Measurements from ENCODE around the gene KCNQ1. TPM values are rescaled to one million over a fixed set of nuclear protein-coding genes. Genes with fewer than 3 reads are reported as not detected.

Gene KCNQ1
- total RNA-seq, 3 donors from 2014 or later (not counting 1 experiment from before 2014, with no cell fraction given), result 1.9 to 7.8 (median 3.3) TPM

DNA sequence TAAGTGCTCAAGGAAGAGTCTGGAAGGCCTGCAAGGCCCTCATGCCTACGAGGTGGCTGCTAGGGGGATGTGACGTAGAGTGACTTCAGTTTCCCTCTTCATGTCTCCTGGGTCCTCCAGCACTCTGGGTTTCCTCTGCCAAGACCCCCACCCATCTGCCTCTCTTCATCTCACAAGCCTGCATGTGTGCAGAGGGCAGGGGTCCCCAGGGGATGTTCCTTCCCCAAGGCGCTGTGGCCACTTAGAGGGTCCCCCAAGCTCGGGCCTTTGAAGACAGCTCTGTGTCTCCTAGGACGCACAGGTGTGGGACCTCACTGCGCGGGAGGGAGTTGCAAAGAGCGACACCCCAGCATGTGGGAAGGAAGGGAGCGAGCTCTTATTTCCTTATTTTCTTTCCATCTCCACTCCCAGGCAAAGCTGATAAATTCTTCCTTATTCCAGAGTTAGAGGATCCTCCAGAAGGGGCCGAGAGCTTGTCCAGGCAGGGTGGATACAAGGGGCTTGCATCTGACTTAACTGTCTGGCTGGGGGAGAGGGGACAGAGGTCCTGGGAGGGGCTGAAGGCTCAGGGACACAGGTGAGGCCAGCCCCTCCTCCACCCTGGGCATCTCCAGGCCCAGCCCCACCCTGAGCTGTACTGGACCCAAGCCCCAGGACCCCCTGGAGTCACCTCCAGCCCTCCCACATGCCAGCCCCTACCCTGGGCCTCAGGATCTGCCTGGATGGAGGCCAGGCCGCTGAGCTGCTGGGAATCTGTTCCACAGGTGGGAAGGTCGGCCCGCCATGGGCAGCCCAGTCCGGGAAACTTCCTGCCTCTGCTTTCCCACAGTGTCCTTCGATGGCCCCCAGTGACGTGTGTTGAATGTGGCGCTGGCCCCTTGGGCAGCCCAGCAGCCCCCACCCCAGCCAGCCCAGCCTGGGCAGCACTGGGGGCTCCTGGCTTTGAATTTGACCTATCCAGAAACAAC is 314.7 kb downstream of the KCNQ1 start:
- no peaks in the 10 kb centered on the region for H3K36me3 Mint-ChIP-seq
- DNase-seq (no peak), ATAC-seq (no peak)
- no peaks in the 10 kb centered on the region for H3K4me1 ChIP-seq (ENCODE audit: control insufficient read depth, insufficient read depth, low read length)
- no peaks in the 10 kb centered on the region for H3K4me1 Mint-ChIP-seq
- H3K27ac Mint-ChIP-seq, result no peak overlapping the region
- no peaks in the 10 kb centered on the region for H3K27me3 Mint-ChIP-seq (ENCODE audit: low read depth in 2 of 2)
- no peaks in the 10 kb centered on the region for H3K9me3 Mint-ChIP-seq
- WGBS (ENCODE audit: insufficient coverage), result 87% methylated on average over 14 of the region's 17 CpGs
- TF ChIP-seq, protein P1, sequence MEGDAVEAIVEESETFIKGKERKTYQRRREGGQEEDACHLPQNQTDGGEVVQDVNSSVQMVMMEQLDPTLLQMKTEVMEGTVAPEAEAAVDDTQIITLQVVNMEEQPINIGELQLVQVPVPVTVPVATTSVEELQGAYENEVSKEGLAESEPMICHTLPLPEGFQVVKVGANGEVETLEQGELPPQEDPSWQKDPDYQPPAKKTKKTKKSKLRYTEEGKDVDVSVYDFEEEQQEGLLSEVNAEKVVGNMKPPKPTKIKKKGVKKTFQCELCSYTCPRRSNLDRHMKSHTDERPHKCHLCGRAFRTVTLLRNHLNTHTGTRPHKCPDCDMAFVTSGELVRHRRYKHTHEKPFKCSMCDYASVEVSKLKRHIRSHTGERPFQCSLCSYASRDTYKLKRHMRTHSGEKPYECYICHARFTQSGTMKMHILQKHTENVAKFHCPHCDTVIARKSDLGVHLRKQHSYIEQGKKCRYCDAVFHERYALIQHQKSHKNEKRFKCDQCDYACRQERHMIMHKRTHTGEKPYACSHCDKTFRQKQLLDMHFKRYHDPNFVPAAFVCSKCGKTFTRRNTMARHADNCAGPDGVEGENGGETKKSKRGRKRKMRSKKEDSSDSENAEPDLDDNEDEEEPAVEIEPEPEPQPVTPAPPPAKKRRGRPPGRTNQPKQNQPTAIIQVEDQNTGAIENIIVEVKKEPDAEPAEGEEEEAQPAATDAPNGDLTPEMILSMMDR (IDR thresholded peaks at IDR 0.05), result no peak
- no peaks in the 10 kb centered on the region for H3K36me3 ChIP-seq (ENCODE audit: control insufficient read depth, insufficient read depth, low read length)
- no peaks in the 10 kb centered on the region for H3K9me3 ChIP-seq (ENCODE audit: control insufficient read depth, insufficient read depth, low read length)
- no peak overlapping the region for H3K4me3 Mint-ChIP-seq
- intact Hi-C loops (cut with micrococcal nuclease), result no loop called here
- H3K27me3 ChIP-seq (ENCODE audit: control insufficient read depth, insufficient read depth, low read length), result no peaks in the 10 kb centered on the region
- no peak overlapping the region for H3K4me3 ChIP-seq (ENCODE audit: low read length)
- H3K27ac ChIP-seq (ENCODE audit: low read length), result no peak overlapping the region

DNA sequence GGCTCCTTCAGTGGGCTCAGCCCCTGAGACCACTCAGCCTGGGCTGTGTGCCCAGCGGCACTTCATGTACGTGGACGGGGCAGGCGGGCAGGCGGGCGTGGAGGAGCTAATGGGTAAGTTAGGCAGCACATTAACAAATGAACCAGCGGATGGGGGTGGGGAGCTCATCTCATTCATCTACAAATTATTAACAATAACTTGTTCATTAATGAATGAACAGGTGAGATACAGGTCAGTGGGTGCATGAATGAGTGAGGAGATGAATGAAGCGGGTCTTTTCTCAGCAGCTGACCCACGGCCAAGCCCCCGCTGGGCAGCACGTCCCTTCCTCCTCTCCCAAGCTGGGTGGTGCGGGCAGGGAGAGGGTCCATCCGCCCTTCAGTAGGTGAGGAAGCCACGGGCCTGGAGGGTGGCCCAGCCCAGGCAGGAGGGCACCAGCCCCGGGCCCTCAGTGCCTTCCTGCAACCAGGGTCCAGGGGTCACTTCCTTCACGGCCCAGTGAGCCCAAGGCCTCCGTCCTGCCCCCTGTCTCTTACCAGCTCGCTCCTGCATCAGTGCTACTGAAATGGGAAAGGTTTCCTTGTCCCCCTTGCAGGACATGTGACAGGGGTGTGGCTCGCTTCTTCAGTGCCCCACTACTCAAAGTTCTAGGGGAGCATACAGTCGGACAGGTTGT is 315.5 kb downstream of the KCNQ1 start:
- H3K4me3 ChIP-seq (ENCODE audit: low read length), result no peak overlapping the region
- H3K4me1 ChIP-seq (ENCODE audit: control insufficient read depth, insufficient read depth, low read length), result no peaks in the 10 kb centered on the region
- H3K36me3 ChIP-seq (ENCODE audit: control insufficient read depth, insufficient read depth, low read length), result no peaks in the 10 kb centered on the region
- 89% methylated on average over 19 of the region's 20 CpGs for WGBS (ENCODE audit: insufficient coverage)
- DNase-seq (peak in 1 of 2 donors; percentile 11), ATAC-seq (no peak)
- no peaks in the 10 kb centered on the region for H3K9me3 ChIP-seq (ENCODE audit: control insufficient read depth, insufficient read depth, low read length)
- Mint-ChIP-seq H3K27ac (no peak overlapping the region), H3K4me3 (no peak overlapping the region), H3K27me3 (ENCODE audit: low read depth in 2 of 2) (no peaks in the 10 kb centered on the region), H3K36me3 (no peaks in the 10 kb centered on the region), H3K9me3 (no peaks in the 10 kb centered on the region), H3K4me1 (no peaks in the 10 kb centered on the region)
- H3K27ac ChIP-seq (ENCODE audit: low read length), result no peak overlapping the region
- H3K27me3 ChIP-seq (ENCODE audit: control insufficient read depth, insufficient read depth, low read length), result no peaks in the 10 kb centered on the region
- TF ChIP-seq, protein P1 (IDR thresholded peaks at IDR 0.05), result no peak
- intact Hi-C loops (cut with micrococcal nuclease), result no loop called here

DNA sequence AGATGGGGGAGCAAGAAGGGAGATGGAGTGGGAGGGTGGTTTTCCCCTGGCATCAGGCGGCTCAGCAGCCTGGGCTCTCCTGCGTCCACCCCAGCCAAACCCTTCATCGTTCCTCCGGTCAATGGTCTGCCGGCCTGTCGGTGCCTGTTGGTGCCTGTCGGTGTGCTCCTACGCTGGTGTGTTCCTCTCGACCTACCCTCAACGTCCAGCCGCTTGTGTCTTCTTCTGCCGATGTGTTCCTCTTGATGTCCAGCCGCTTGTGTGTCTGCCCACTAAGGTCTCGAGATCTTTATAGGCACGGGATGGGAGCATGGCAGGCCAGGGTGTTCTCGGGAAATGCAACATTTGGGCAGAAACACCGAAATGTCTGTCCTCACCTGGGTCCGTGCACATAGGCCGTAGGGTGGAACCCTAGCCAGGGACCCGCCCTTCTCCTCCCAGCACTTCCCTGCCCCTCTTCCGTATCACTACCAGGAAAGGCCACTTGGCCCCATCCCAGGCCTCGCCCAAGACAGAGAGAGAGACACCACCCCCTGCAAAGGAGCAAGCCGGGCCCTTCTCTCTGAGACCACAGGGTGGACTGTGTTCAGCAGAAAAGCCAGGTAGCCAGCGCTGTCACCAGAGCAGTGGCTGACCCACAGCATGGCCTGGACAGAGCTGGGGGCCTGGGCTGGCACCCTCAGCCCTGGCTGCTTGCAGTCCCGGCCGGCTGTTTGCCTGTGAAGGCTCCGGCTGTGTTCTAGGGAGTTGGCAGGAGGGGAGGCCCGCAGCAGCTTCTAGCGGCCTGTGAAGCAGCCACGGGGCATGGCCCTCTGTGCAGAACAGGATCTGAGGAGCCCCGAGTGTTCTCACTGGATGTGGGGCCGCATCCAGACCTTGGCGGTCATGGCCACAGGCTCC is 316.6 kb downstream of the KCNQ1 start:
- no peak overlapping the region for H3K27ac ChIP-seq (ENCODE audit: low read length)
- Mint-ChIP-seq H3K36me3 (no peaks in the 10 kb centered on the region), H3K4me1 (no peaks in the 10 kb centered on the region), H3K27me3 (ENCODE audit: low read depth in 2 of 2) (peaks cover 4 to 6% of the 10 kb centered on the region in 2 donors), H3K27ac (no peak overlapping the region), H3K9me3 (no peaks in the 10 kb centered on the region), H3K4me3 (no peak overlapping the region)
- H3K4me1 ChIP-seq (ENCODE audit: control insufficient read depth, insufficient read depth, low read length), result no peaks in the 10 kb centered on the region
- H3K4me3 ChIP-seq (ENCODE audit: low read length), result no peak overlapping the region
- DNase-seq, result peak in 1 of 2 donors; percentile 8
- ATAC-seq, result no peak
- 90% methylated on average over 33 of the region's 33 CpGs for WGBS (ENCODE audit: insufficient coverage)
- no peaks in the 10 kb centered on the region for H3K36me3 ChIP-seq (ENCODE audit: control insufficient read depth, insufficient read depth, low read length)
- H3K27me3 ChIP-seq (ENCODE audit: control insufficient read depth, insufficient read depth, low read length), result no peaks in the 10 kb centered on the region
- H3K9me3 ChIP-seq (ENCODE audit: control insufficient read depth, insufficient read depth, low read length), result no peaks in the 10 kb centered on the region
- TF ChIP-seq, protein P1 (IDR thresholded peaks at IDR 0.05), result no peak
- intact Hi-C loops (cut with micrococcal nuclease), result no loop called here
